MV-4-11 (cell line): ENCODE measurements around the gene MT1E.
"Not testable (repeated sequence)": the region's sequence is repeated elsewhere in the genome, so short reads cannot be mapped to it uniquely, and the experiment has no call there.

Experiments used
- DNase-seq: peaks from one replicate; lab custom pipeline; 2025; lab: John Stamatoyannopoulos, UW

MT1E gene

GRCh38 chr16:56607109-56607618 is 18.4 kb upstream of the MT1E start:
- peak; percentile 4 for DNase-seq

- DNase-seq, result no peak
These were observed 17.9 kb upstream of the MT1E start for GRCh38 chr16:56607675-56608042.

- peak; percentile 96 for DNase-seq
These were observed 17.3 kb upstream of the MT1E start, which contains the start of gene MT2A for GRCh38 chr16:56608043-56608875. TSS of gene MT2A (plus strand) at chr16:56608584. CDS start at chr16:56608656, 72 bp downstream.

- no peak for DNase-seq
These were observed 16.6 kb upstream of the MT1E start for GRCh38 chr16:56608876-56609462.

GRCh38 chr16:56609463-56609921 is 16.1 kb upstream of the MT1E start:
- DNase-seq, result peak; percentile 97

GRCh38 chr16:56610017-56610608 is 15.5 kb upstream of the MT1E start:
- DNase-seq, result peak; percentile 43

- no peak for DNase-seq
These were observed 14.9 kb upstream of the MT1E start for GRCh38 chr16:56610609-56611111.

- DNase-seq, result no peak
These were observed 14.2 kb upstream of the MT1E start for GRCh38 chr16:56611281-56611833.

- DNase-seq, result no peak
These were observed 11.9 kb upstream of the MT1E start for GRCh38 chr16:56613706-56614105.

- no peak for DNase-seq
These were observed 11.0 kb upstream of the MT1E start for GRCh38 chr16:56614549-56614991.

- no peak for DNase-seq
These were observed 10.2 kb upstream of the MT1E start for GRCh38 chr16:56615353-56615752.

GRCh38 chr16:56616608-56617211 is 8.9 kb upstream of the MT1E start:
- DNase-seq, result no peak

- peak; percentile 26 for DNase-seq
These were observed 8.1 kb upstream of the MT1E start for GRCh38 chr16:56617212-56618085.

- DNase-seq, result no peak
These were observed 7.4 kb upstream of the MT1E start for GRCh38 chr16:56618138-56618537.

- DNase-seq, result no peak
These were observed 5.2 kb upstream of the MT1E start for GRCh38 chr16:56620339-56620897.

- DNase-seq, result not testable (repeated sequence)
These were observed 3.7 kb upstream of the MT1E start for GRCh38 chr16:56621665-56622445.

- not testable (repeated sequence) for DNase-seq
These were observed 2.4 kb upstream of the MT1E start for GRCh38 chr16:56623184-56623583.

- DNase-seq, result no peak
These were observed 1.9 kb upstream of the MT1E start for GRCh38 chr16:56623637-56624036.

- no peak for DNase-seq
These were observed 518 bp downstream of the MT1E start for GRCh38 chr16:56625943-56626654.
